RWPE2 (cell line): Measurements from ENCODE around the gene HSPA1L.

Experiments
- ATAC-seq: fragments of 200-7000 bp; cut with Tn5 transposase; 3 replicates; pipeline ENCODE4 v1.9.1; 2021; ENCODE audit warnings: low read depth
- DNase-seq: peaks from one replicate; pipeline ENCODE4 v3.0.0-alpha.2; 2020; ENCODE audit warnings: low spot score
- H3K27ac ChIP-seq: fragments of 450-650 bp; 2 replicates; pipeline ENCODE4 v1.5.1; 2017; ENCODE audit warnings: mild to moderate bottlenecking; ENCODE audit not compliant: poor library complexity, severe bottlenecking
- H3K27me3 ChIP-seq: fragments of 250-450 bp; sonication (Bioruptor Pico); 2 replicates; pipeline ENCODE4 v1.5.1; 2021; ENCODE audit warnings: mild to moderate bottlenecking, moderate library complexity; ENCODE audit not compliant: insufficient read depth, poor library complexity, severe bottlenecking
- H3K36me3 ChIP-seq: fragments of 250-450 bp; sonication (Bioruptor Pico); 2 replicates; pipeline ENCODE4 v1.5.1; 2020; ENCODE audit warnings: low read depth, mild to moderate bottlenecking, moderate library complexity
- H3K4me1 ChIP-seq: fragments of 250-450 bp; sonication (Bioruptor Pico); 2 replicates; pipeline ENCODE4 v1.5.1; 2021; ENCODE audit warnings: mild to moderate bottlenecking, moderate library complexity; ENCODE audit not compliant: insufficient read depth, poor library complexity, severe bottlenecking
- H3K4me3 ChIP-seq: fragments of 250-450 bp; sonication (Bioruptor Pico); 2 replicates; pipeline ENCODE4 v1.5.1; 2021; ENCODE audit warnings: mild to moderate bottlenecking, moderate library complexity; ENCODE audit not compliant: severe bottlenecking
- H3K9me3 ChIP-seq: fragments of 250-450 bp; sonication (Bioruptor Pico); 2 replicates; pipeline ENCODE4 v1.5.1; 2021; ENCODE audit warnings: mild to moderate bottlenecking, moderate library complexity; ENCODE audit not compliant: severe bottlenecking
- TF ChIP-seq, protein P1 (sequence below): fragments of 450-650 bp; IDR thresholded peaks from one replicate; pipeline ENCODE4 v1.5.1; 2017; ENCODE audit warnings: mild to moderate bottlenecking, moderate library complexity; ENCODE audit not compliant: poor library complexity, severe bottlenecking

The HSPA1L gene

DNA sequence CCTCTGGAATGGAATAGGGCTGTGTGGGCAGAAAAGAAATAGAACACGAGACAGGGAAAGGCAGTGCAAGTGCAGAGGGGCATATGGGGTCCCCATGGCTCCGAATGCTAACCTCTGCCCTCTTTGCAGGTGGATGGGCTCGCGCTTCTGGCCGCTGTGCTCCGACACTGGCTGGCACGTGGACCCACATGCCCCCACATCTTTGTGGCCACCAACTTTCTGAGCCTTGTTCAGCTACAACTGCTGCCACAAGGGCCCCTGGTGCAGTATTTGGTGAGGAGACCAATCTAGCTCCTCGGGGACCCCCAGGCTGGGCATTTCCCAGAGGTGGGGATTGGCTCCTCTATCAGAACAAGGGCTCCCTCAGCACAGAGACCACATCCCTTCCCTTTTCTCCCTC, 53.7 kb downstream of the HSPA1L start:
- H3K4me1 ChIP-seq = peaks cover 3% of the 10 kb centered on the region
- H3K36me3 ChIP-seq = peaks cover 28% of the 10 kb centered on the region
- TF ChIP-seq, protein P1, sequence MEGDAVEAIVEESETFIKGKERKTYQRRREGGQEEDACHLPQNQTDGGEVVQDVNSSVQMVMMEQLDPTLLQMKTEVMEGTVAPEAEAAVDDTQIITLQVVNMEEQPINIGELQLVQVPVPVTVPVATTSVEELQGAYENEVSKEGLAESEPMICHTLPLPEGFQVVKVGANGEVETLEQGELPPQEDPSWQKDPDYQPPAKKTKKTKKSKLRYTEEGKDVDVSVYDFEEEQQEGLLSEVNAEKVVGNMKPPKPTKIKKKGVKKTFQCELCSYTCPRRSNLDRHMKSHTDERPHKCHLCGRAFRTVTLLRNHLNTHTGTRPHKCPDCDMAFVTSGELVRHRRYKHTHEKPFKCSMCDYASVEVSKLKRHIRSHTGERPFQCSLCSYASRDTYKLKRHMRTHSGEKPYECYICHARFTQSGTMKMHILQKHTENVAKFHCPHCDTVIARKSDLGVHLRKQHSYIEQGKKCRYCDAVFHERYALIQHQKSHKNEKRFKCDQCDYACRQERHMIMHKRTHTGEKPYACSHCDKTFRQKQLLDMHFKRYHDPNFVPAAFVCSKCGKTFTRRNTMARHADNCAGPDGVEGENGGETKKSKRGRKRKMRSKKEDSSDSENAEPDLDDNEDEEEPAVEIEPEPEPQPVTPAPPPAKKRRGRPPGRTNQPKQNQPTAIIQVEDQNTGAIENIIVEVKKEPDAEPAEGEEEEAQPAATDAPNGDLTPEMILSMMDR = no peak
- H3K9me3 ChIP-seq = no peaks in the 10 kb centered on the region
- no peak for DNase-seq
- no peak overlapping the region for H3K4me3 ChIP-seq
- no peak for ATAC-seq
- no peak overlapping the region for H3K27ac ChIP-seq
- no peaks in the 10 kb centered on the region for H3K27me3 ChIP-seq

DNA sequence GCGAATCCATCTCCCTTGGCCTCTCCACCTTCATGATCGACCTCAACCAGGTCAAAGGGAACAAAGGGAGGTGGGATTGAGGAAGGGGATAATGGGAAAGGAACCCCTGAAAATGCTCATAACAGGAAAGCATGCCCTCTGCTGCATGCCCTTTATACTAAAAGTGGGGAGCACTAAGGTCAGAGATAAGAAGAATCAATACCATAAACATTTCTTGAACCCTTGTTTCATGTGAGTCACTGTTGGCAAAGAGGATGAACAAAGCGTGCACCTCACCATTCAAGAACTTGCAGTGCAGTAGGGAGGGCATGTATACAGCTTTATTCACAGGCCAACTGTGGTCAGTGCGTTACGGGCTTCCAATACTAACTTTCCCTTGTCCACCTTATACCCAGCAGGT, 54.3 kb downstream of the HSPA1L start:
- ATAC-seq (no peak), DNase-seq (no peak)
- peaks cover 3% of the 10 kb centered on the region for H3K4me1 ChIP-seq
- TF ChIP-seq, protein P1 = no peak
- no peak overlapping the region for H3K4me3 ChIP-seq
- H3K9me3 ChIP-seq = no peaks in the 10 kb centered on the region
- H3K27me3 ChIP-seq = no peaks in the 10 kb centered on the region
- peaks cover 28% of the 10 kb centered on the region for H3K36me3 ChIP-seq
- H3K27ac ChIP-seq = no peak overlapping the region
